GM23338 (cell line): ENCODE data around the gene RNF11. TPM values are rescaled to one million over a fixed set of nuclear protein-coding genes. Genes with fewer than 3 reads are reported as not detected.
"Not testable (repeated sequence)": the region's sequence is repeated elsewhere in the genome, so short reads cannot be mapped to it uniquely, and the experiment has no call there.

ENCODE experiments used
- ATAC-seq: fragments of 200-7000 bp; cut with Tn5 transposase; 3 replicates; pipeline ENCODE4 v1.9.1; 2020
- DNase-seq: peaks from one replicate; pipeline ENCODE4 v3.0.0-alpha.2; 2015; ENCODE audit warnings: low spot score
- H2AFZ ChIP-seq: fragments of 200-600 bp; sonication (generic); 2 replicates; pipeline ENCODE4 v1.8.0; 2016; ENCODE audit warnings: antibody characterized with exemption, mild to moderate bottlenecking, moderate library complexity
- H3F3A ChIP-seq: fragments of 200-600 bp; sonication (generic); replicated peaks from 2 replicates; pipeline ENCODE4 v1.8.0; 2017; ENCODE audit warnings: antibody characterized with exemption, mixed run types, low read depth
- H3K27ac ChIP-seq: fragments of 200-600 bp; sonication (generic); 2 replicates; pipeline ENCODE4 v1.6.1; 2016; ENCODE audit warnings: low read depth
- H3K27me3 ChIP-seq: fragments of 200-600 bp; sonication (generic); 2 replicates; pipeline ENCODE4 v1.8.0; 2016; ENCODE audit warnings: mild to moderate bottlenecking, mixed run types, moderate library complexity; ENCODE audit not compliant: insufficient read depth
- H3K36me3 ChIP-seq: fragments of 200-600 bp; sonication (generic); 2 replicates; pipeline ENCODE4 v1.8.0; 2016; ENCODE audit warnings: mild to moderate bottlenecking; ENCODE audit not compliant: insufficient read depth
- H3K4me1 ChIP-seq: fragments of 200-600 bp; sonication (generic); 2 replicates; pipeline ENCODE4 v1.8.0; 2016; ENCODE audit warnings: mild to moderate bottlenecking, moderate library complexity; ENCODE audit not compliant: insufficient read depth
- H3K4me2 ChIP-seq: fragments of 200-600 bp; sonication (generic); 2 replicates; pipeline ENCODE4 v1.7.1; 2017; ENCODE audit warnings: mixed run types
- H3K4me3 ChIP-seq: fragments of 200-600 bp; sonication (generic); 2 replicates; pipeline ENCODE4 v1.6.1; 2016; ENCODE audit warnings: mixed run types
- H3K79me2 ChIP-seq: fragments of 200-600 bp; sonication (generic); replicated peaks from 2 replicates; pipeline ENCODE4 v1.8.0; 2017; ENCODE audit warnings: mild to moderate bottlenecking; ENCODE audit not compliant: insufficient read depth
- H3K9me2 ChIP-seq: fragments of 200-600 bp; sonication (generic); 2 replicates; pipeline ENCODE4 v1.8.0; 2017; ENCODE audit not compliant: insufficient read depth
- H4K20me1 ChIP-seq: fragments of 200-600 bp; sonication (generic); replicated peaks from 2 replicates; pipeline ENCODE4 v1.8.0; 2017; ENCODE audit warnings: mild to moderate bottlenecking; ENCODE audit not compliant: insufficient read depth
- H3K27ac Mint-ChIP-seq: 2 replicates; pipeline ENCODE4 v1.8.0; 2020; ENCODE audit warnings: inconsistent platforms, mild to moderate bottlenecking, moderate library complexity, mixed read lengths
- H3K27me3 Mint-ChIP-seq: 3 replicates; pipeline ENCODE4 v1.8.0; 2022; ENCODE audit warnings: low read depth, mild to moderate bottlenecking, moderate library complexity, mixed read lengths, inconsistent platforms; ENCODE audit not compliant: insufficient read depth, poor library complexity
- H3K36me3 Mint-ChIP-seq: 3 replicates; pipeline ENCODE4 v1.8.0; 2021; ENCODE audit warnings: low read depth, mild to moderate bottlenecking, inconsistent platforms, moderate library complexity, mixed read lengths
- H3K4me1 Mint-ChIP-seq: 3 replicates; pipeline ENCODE4 v1.8.0; 2020; ENCODE audit warnings: mild to moderate bottlenecking, inconsistent platforms, mixed read lengths
- H3K4me3 Mint-ChIP-seq: 3 replicates; pipeline ENCODE4 v1.8.0; 2021; ENCODE audit warnings: moderate library complexity, mild to moderate bottlenecking, inconsistent platforms, mixed read lengths
- H3K9me3 Mint-ChIP-seq: 3 replicates; pipeline ENCODE4 v1.8.0; 2020; ENCODE audit warnings: moderate library complexity, mild to moderate bottlenecking, inconsistent platforms, mixed read lengths
- CTCF ChIP-seq, 2 experiments: fragments of 200-600 bp in 1 of 2; sonication (generic) in 1 of 2; conservative IDR thresholded peaks; 2 replicates each; pipeline versions ENCODE4 v1.5.1 to v1.6.1; 2016 to 2017; ENCODE audit warnings: antibody characterized with exemption in 2 of 2, low read depth in 2 of 2, mild to moderate bottlenecking in 2 of 2, moderate library complexity in 1 of 2
- ZNF114 ChIP-seq: fragments of 250-450 bp; sonication (Bioruptor Pico); IDR thresholded peaks from 2 replicates; pipeline ENCODE4 v1.5.0; 2020; ENCODE audit warnings: mild to moderate bottlenecking, moderate library complexity
- ZNF462 ChIP-seq: fragments of 250-450 bp; sonication (Bioruptor Pico); IDR thresholded peaks from 2 replicates; pipeline ENCODE4 v1.5.0; 2020; ENCODE audit warnings: mild to moderate bottlenecking, moderate library complexity
- polyA plus RNA-seq: library from polyadenylated mRNA; unstranded; fragments of >200 nt; fragmentation: Nextera tagmentation; extraction: Ambion mirVana; gene quantifications from 2 replicates; pipeline ENCODE4 v1.2.1, GENCODE V29; 2016
- total RNA-seq: library from RNA; depleted of rRNA; stranded (reverse); fragments of >200 nt; shearing (Covaris generic); gene quantifications from 2 replicates; pipeline ENCODE4 v1.2.3, GENCODE V29; 2014

RNF11 gene
- total and polyA plus RNA-seq, 2 experiments from 2014 or later, result 22.3 to 43.0 TPM

GRCh38 chr1:51234236-51234635 lies 1.8 kb upstream of the RNF11 start:
- not testable (repeated sequence) for H3F3A ChIP-seq, H3K4me2 ChIP-seq, H3K36me3 ChIP-seq, H3K9me2 ChIP-seq, H3K27ac Mint-ChIP-seq, H3K9me3 Mint-ChIP-seq, DNase-seq, H3K36me3 Mint-ChIP-seq, ATAC-seq, H3K4me3 ChIP-seq, H3K4me3 Mint-ChIP-seq, H3K27ac ChIP-seq
- peaks cover 10% of the 10 kb centered on the region for H4K20me1 ChIP-seq
- peaks cover 20% of the 10 kb centered on the region for H3K4me1 ChIP-seq
- peaks cover 15% of the 10 kb centered on the region; the same call in 1 of the 2 replicates for H3K27me3 ChIP-seq
- peaks cover 27% of the 10 kb centered on the region for H3K79me2 ChIP-seq
- peaks cover 13% of the 10 kb centered on the region for H3K27me3 Mint-ChIP-seq
- peaks cover 11% of the 10 kb centered on the region for H3K4me1 Mint-ChIP-seq
- H2AFZ ChIP-seq, result peak overlapping the region; percentile 100; the same call in 1 of the 2 replicates

GRCh38 chr1:51234721-51235425 lies 1.2 kb upstream of the RNF11 start:
- Mint-ChIP-seq H3K36me3 (no peaks in the 10 kb centered on the region), H3K9me3 (no peaks in the 10 kb centered on the region), H3K27ac (no peak overlapping the region), H3K4me3 (peak overlapping the region; percentile 82), H3K27me3 (peaks cover 10% of the 10 kb centered on the region), H3K4me1 (peaks cover 12% of the 10 kb centered on the region)
- DNase-seq (no peak), ATAC-seq (no peak)
- H3K4me3 ChIP-seq, result peak overlapping the region; percentile 96; the same call in 1 of the 2 replicates
- H3K9me2 ChIP-seq, result no peaks in the 10 kb centered on the region
- 0 out of 2 replicates have a peak overlapping the region, but pooled peaks have one; percentile 99 for H3K4me2 ChIP-seq
- H3F3A ChIP-seq, result no peaks in the 10 kb centered on the region
- peaks cover 13% of the 10 kb centered on the region for H4K20me1 ChIP-seq
- H2AFZ ChIP-seq, result peak overlapping the region; percentile 100
- H3K27ac ChIP-seq, result no peak overlapping the region
- no peaks in the 10 kb centered on the region for H3K36me3 ChIP-seq
- peaks cover 20% of the 10 kb centered on the region for H3K4me1 ChIP-seq
- peaks cover 15% of the 10 kb centered on the region; the same call in 1 of the 2 replicates for H3K27me3 ChIP-seq
- H3K79me2 ChIP-seq, result peaks cover 34% of the 10 kb centered on the region
- TF ChIP-seq ZNF462 (CRISPR knock-in tag) (no peak), CTCF (conservative IDR thresholded peaks at IDR 0.05; ENCODE audit: low read depth in 2 of 2) (no peak), ZNF114 (CRISPR knock-in tag) (no peak)
